Mammary epithelial cell (primary cell): Measurements from ENCODE around the gene CDC34.

Experiments
- EZH2 ChIP-seq: IDR thresholded peaks from 2 replicates; pipeline ENCODE4 v1.6.1; 2012; ENCODE audit warnings: low read length, inconsistent platforms, borderline replicate concordance
- TF ChIP-seq, protein P1 (sequence below), 2 donors: IDR thresholded peaks in 1 of 2; conservative IDR thresholded peaks in 1 of 2; 2 replicates each; pipeline ENCODE4 v1.5.1; 2011 to 2012; ENCODE audit warnings: inconsistent platforms in 2 of 2, low read length in 2 of 2, mild to moderate bottlenecking in 2 of 2, control low read depth in 1 of 2, low read depth in 1 of 2; ENCODE audit not compliant: insufficient read depth in 1 of 2; ENCODE audit errors: extremely low read depth in 1 of 2

DNA sequence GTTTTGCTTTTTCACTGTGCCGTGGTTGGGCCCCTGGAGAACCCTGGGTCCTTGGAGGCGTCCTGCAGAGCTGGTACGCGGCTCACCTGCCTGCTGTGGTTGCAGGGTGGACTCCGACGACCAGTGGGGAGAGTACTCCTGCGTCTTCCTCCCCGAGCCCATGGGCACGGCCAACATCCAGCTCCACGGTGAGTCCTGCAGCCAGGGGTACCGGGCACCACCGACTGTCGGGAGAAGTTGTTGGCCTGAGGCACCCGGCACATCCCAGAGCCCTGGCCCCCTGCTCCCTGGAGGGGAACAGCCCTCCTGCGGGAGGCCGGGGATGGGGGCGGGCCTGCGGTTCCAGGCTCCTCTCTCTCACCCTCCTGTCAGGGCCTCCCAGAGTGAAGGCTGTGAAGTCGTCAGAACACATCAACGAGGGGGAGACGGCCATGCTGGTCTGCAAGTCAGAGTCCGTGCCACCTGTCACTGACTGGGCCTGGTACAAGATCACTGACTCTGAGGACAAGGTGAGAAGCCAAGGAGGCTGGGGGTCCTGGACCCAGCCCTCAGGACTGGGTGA is 48.8 kb downstream of the CDC34 start:
- TF ChIP-seq, protein P1, sequence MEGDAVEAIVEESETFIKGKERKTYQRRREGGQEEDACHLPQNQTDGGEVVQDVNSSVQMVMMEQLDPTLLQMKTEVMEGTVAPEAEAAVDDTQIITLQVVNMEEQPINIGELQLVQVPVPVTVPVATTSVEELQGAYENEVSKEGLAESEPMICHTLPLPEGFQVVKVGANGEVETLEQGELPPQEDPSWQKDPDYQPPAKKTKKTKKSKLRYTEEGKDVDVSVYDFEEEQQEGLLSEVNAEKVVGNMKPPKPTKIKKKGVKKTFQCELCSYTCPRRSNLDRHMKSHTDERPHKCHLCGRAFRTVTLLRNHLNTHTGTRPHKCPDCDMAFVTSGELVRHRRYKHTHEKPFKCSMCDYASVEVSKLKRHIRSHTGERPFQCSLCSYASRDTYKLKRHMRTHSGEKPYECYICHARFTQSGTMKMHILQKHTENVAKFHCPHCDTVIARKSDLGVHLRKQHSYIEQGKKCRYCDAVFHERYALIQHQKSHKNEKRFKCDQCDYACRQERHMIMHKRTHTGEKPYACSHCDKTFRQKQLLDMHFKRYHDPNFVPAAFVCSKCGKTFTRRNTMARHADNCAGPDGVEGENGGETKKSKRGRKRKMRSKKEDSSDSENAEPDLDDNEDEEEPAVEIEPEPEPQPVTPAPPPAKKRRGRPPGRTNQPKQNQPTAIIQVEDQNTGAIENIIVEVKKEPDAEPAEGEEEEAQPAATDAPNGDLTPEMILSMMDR (conservative IDR thresholded peaks at IDR 0.05 in 1 of 2, IDR thresholded peaks at IDR 0.05 in 1 of 2; ENCODE audit: extremely low read depth in 1 of 2, insufficient read depth in 1 of 2, low read depth in 1 of 2, low read length in 2 of 2): no peak
- no peak for TF ChIP-seq EZH2
